EL (cell line): Measurements from ENCODE around the gene CYP3A7.
"Not testable (repeated sequence)": the region's sequence is repeated elsewhere in the genome, so short reads cannot be mapped to it uniquely, and the experiment has no call there.

ENCODE experiments used
- DNase-seq: peaks from one replicate; pipeline ENCODE4 v3.0.0-alpha.2; 2016

CYP3A7 gene

DNA sequence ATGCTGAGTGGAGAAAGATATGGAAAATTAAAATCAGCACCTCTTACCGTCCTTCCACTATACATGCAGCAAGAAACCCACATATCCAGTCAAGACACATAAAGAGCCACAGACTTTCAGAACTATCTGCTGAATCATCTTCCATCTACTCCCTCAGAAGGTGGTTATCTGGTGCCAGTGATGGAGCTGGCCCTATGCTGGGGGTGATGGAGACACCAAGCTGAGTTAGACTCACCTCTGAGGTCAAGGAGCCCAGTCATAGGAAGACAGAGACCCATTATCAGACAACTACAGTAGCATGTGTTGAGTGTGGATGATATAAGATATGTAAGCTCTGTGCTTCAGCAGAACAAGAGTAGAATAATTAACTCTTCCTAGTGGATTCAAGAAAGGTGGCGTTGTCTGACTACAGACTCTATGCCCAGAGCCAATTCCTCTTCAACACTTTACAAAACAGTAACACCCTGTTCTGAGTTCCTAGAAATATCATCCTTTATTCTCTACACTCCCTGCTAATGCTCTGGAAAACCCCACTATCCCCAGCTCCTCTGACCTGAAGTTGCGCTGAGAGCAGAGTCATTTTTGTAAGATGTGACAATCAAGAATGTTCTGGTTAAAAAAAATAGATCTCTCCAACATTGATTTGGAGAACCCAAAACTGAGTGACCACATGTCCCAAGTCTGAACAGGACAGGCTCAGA is 69.5 kb downstream of the CYP3A7 start:
- no peak for DNase-seq

GRCh38 chr7:99657879-99658278 is 77.1 kb downstream of the CYP3A7 start:
- not testable (repeated sequence) for DNase-seq
